SK-N-SH (cell line): ENCODE data around the gene ARHGAP5. TPM values are rescaled to one million over a fixed set of nuclear protein-coding genes. Genes with fewer than 3 reads are reported as not detected.

ENCODE experiments used
- CTCF ChIA-PET: fragments of 300-600, 350-600 bp; formaldehyde crosslinking; extraction: SDS; loops from one replicate; lab custom pipeline; 2021; lab: Yijun Ruan, JAX
- POLR2A ChIA-PET: fragments of 350-600 bp; sonication (Branson Sonifier 250); formaldehyde crosslinking; extraction: SDS; loops from one replicate; lab custom pipeline; 2020; ENCODE audit warnings: antibody characterized with exemption, inconsistent platforms; lab: Yijun Ruan, JAX
- DNase-seq: peaks from one replicate; pipeline ENCODE4 v3.0.0; 2012
- H2AFZ ChIP-seq: fragments of 200-600 bp; sonication (generic); 2 replicates; pipeline ENCODE4 v1.8.1; 2016; ENCODE audit warnings: antibody characterized with exemption, mild to moderate bottlenecking, low read depth
- H3F3A ChIP-seq: fragments of 200-600 bp; sonication (generic); replicated peaks from 2 replicates; pipeline ENCODE3; 2016; ENCODE audit warnings: antibody characterized with exemption, mild to moderate bottlenecking; ENCODE audit not compliant: insufficient read depth
- H3K27ac ChIP-seq, 2 experiments: fragments of 200-500 bp in 1 of 2; fragments of 200-600 bp in 1 of 2; sonication (Bioruptor generic) in 1 of 2; sonication (generic), shearing (Covaris generic) in 1 of 2; 2 replicates each; pipeline versions ENCODE4 v1.5.1 to v1.6.1; 2014 to 2016; ENCODE audit warnings: low read depth in 2 of 2, inconsistent platforms in 1 of 2, low read length in 1 of 2, mild to moderate bottlenecking in 1 of 2, mixed read lengths in 1 of 2
- H3K27me3 ChIP-seq: fragments of 200-600 bp; sonication (generic), shearing (Covaris generic); 2 replicates; pipeline ENCODE4 v1.6.1; 2016; ENCODE audit warnings: mixed run types; ENCODE audit not compliant: insufficient read depth
- H3K36me3 ChIP-seq, 2 experiments: fragments of 200-500 bp in 1 of 2; fragments of 200-600 bp in 1 of 2; sonication (Bioruptor generic) in 1 of 2; sonication (generic) in 1 of 2; replicated peaks in 1 of 2; 2 replicates each; pipeline versions ENCODE3 to v1.5.1; 2014 to 2016; ENCODE audit warnings: low read length in 1 of 2, mild to moderate bottlenecking in 1 of 2; ENCODE audit not compliant: insufficient read depth in 2 of 2, control insufficient read depth in 1 of 2
- H3K4me1 ChIP-seq, 2 experiments: fragments of 200-500 bp in 1 of 2; fragments of 200-600 bp in 1 of 2; sonication (Bioruptor generic) in 1 of 2; sonication (generic), shearing (Covaris generic) in 1 of 2; 2 replicates each; pipeline versions ENCODE4 v1.5.1 to v1.6.1; 2014 to 2016; ENCODE audit warnings: low read depth in 1 of 2, low read length in 1 of 2, mixed run types in 1 of 2; ENCODE audit not compliant: insufficient read depth in 2 of 2, control insufficient read depth in 1 of 2
- H3K4me2 ChIP-seq: fragments of 200-600 bp; sonication (generic), shearing (Covaris generic); 2 replicates; pipeline ENCODE4 v1.6.1; 2017; ENCODE audit warnings: mixed run types
- H3K4me3 ChIP-seq, 2 experiments: fragments of 200-500 bp in 1 of 2; fragments of 200-600 bp in 1 of 2; sonication (Bioruptor generic) in 1 of 2; sonication (generic), shearing (Covaris generic) in 1 of 2; 2 replicates each; pipeline versions ENCODE4 v1.5.1 to v1.8.1; 2014 to 2016; ENCODE audit warnings: low read depth in 2 of 2, inconsistent platforms in 1 of 2, low read length in 1 of 2, mild to moderate bottlenecking in 1 of 2, mixed read lengths in 1 of 2, moderate library complexity in 1 of 2
- H3K79me2 ChIP-seq: fragments of 200-600 bp; sonication (generic); 2 replicates; pipeline ENCODE4 v1.8.1; 2017; ENCODE audit warnings: mild to moderate bottlenecking; ENCODE audit not compliant: insufficient read depth
- H3K9ac ChIP-seq: fragments of 200-600 bp; sonication (generic); 2 replicates; pipeline ENCODE4 v1.6.1; 2017; ENCODE audit warnings: mixed run types
- H3K9me2 ChIP-seq: fragments of 200-600 bp; sonication (generic); 2 replicates; pipeline ENCODE4 v1.6.1; 2017; ENCODE audit warnings: mixed run types
- H3K9me3 ChIP-seq: fragments of 200-600 bp; sonication (generic); 2 replicates; pipeline ENCODE4 v1.6.1; 2017; ENCODE audit warnings: mixed run types, mild to moderate bottlenecking, moderate library complexity
- H4K20me1 ChIP-seq: fragments of 200-600 bp; sonication (generic); 2 replicates; pipeline ENCODE4 v1.6.1; 2017; ENCODE audit warnings: mild to moderate bottlenecking, mixed run types; ENCODE audit not compliant: insufficient read depth
- CTCF ChIP-seq: fragments of 200-600 bp; sonication (generic); IDR thresholded peaks from 2 replicates; pipeline ENCODE4 v1.6.1; 2017; ENCODE audit warnings: antibody characterized with exemption, mild to moderate bottlenecking, moderate library complexity
- ELF1 ChIP-seq: IDR thresholded peaks from 2 replicates; pipeline ENCODE4 v1.4.0; 2012
- EP300 ChIP-seq, 2 experiments: IDR thresholded peaks; 2 replicates each; pipeline versions ENCODE4 v1.4.0 to v1.6.1; 2012; ENCODE audit warnings: borderline replicate concordance in 1 of 2, low read depth in 1 of 2, low read length in 1 of 2
- EZH2phosphoT487 ChIP-seq: fragments of 200-600 bp; sonication (generic); IDR thresholded peaks from 2 replicates; pipeline ENCODE4 v1.6.1; 2017; ENCODE audit warnings: low read depth, mixed run types, mild to moderate bottlenecking, antibody characterized with exemption, moderate library complexity, borderline replicate concordance
- FOXM1 ChIP-seq: IDR thresholded peaks from 2 replicates; pipeline ENCODE4 v1.4.0; 2012; ENCODE audit warnings: low read depth, mild to moderate bottlenecking
- GABPA ChIP-seq: IDR thresholded peaks from 2 replicates; pipeline ENCODE4 v1.4.0; 2012; ENCODE audit warnings: low read depth, mild to moderate bottlenecking
- GATA2 ChIP-seq: sonication (generic); formaldehyde crosslinking; IDR thresholded peaks from 2 replicates; pipeline ENCODE4 v1.5.0; 2020; ENCODE audit warnings: mild to moderate bottlenecking, missing genetic modification reagents
- JUND ChIP-seq: IDR thresholded peaks from 2 replicates; pipeline ENCODE4 v1.4.0; 2012
- NRF1 ChIP-seq: IDR thresholded peaks from 2 replicates; pipeline ENCODE4 v1.6.1; 2012; ENCODE audit warnings: low read depth, mild to moderate bottlenecking, low read length
- POLR2AphosphoS5 ChIP-seq: IDR thresholded peaks from 2 replicates; pipeline ENCODE4 v1.6.1; 2012; ENCODE audit warnings: low read depth, low read length
- REST ChIP-seq: IDR thresholded peaks from 2 replicates; pipeline ENCODE4 v1.6.1; 2012; ENCODE audit warnings: mild to moderate bottlenecking, low read depth, low read length, moderate library complexity
- RFX5 ChIP-seq: IDR thresholded peaks from 2 replicates; pipeline ENCODE4 v1.6.1; 2012; ENCODE audit warnings: mild to moderate bottlenecking, improper control_type of control experiment, low read length
- TAF1 ChIP-seq: IDR thresholded peaks from 2 replicates; pipeline ENCODE4 v1.6.1; 2012; ENCODE audit warnings: low read depth, mild to moderate bottlenecking, low read length, moderate library complexity, borderline replicate concordance
- TCF12 ChIP-seq: IDR thresholded peaks from 2 replicates; pipeline ENCODE4 v1.4.0; 2012
- TEAD4 ChIP-seq: IDR thresholded peaks from 2 replicates; pipeline ENCODE4 v1.4.0; 2012; ENCODE audit warnings: mild to moderate bottlenecking, borderline replicate concordance; ENCODE audit not compliant: insufficient read depth
- polyA plus RNA-seq, 3 experiments: library from polyadenylated mRNA; depleted of rRNA; stranded (reverse); fragments of >200 nt; gene quantifications; 2 replicates each; pipeline ENCODE4 v1.2.3, GENCODE V29; 2012
- TF ChIP-seq, protein P1 (sequence below): fragments of 150-350 bp; IDR thresholded peaks from 2 replicates; pipeline ENCODE4 v1.6.1; 2017; ENCODE audit warnings: antibody characterized with exemption, low read length, low read depth, borderline replicate concordance

ARHGAP5 gene
- polyA plus RNA-seq, 1 of the 3 experiments (the other 2 are of a cell fraction) = 7.2 TPM

DNA sequence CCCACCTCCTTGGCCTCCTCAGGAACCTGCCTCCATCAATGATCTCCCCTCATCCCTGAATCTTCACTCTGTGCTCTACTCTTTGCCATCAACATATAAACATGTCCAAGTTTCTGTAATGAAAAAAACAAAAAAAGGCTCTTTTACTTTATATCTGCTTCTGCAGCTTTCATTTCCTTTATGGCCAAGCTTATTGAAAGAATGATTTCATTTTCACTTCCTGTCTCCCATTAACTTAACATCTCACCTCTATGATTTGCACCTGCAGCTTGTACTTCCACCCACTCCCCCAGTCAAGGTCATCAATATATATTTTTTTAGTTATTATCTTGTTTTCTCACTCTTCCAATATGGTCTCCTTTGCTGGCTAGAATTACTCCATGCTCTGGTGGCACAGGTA lies 109.1 kb downstream of the ARHGAP5 start:
- TF ChIP-seq TAF1 = no peak
- TF ChIP-seq TEAD4 = no peak
- TF ChIP-seq, protein P1, sequence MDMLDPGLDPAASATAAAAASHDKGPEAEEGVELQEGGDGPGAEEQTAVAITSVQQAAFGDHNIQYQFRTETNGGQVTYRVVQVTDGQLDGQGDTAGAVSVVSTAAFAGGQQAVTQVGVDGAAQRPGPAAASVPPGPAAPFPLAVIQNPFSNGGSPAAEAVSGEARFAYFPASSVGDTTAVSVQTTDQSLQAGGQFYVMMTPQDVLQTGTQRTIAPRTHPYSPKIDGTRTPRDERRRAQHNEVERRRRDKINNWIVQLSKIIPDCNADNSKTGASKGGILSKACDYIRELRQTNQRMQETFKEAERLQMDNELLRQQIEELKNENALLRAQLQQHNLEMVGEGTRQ = no peak
- TF ChIP-seq TCF12 = no peak
- no peak for TF ChIP-seq EP300 (IDR thresholded peaks at IDR 0.05; ENCODE audit: borderline replicate concordance in 1 of 2, low read depth in 1 of 2, low read length in 1 of 2)
- TF ChIP-seq GABPA = no peak
- TF ChIP-seq RFX5 = no peak
- no peak for TF ChIP-seq ELF1
- TF ChIP-seq POLR2AphosphoS5 = no peak
- no peak for TF ChIP-seq FOXM1
- no peak for TF ChIP-seq EZH2phosphoT487
- no peak for TF ChIP-seq NRF1
- no peak for TF ChIP-seq GATA2 (CRISPR knock-in tag)
- TF ChIP-seq JUND = no peak
- TF ChIP-seq REST = no peak
- TF ChIP-seq CTCF = no peak
- no peaks in the 10 kb centered on the region for H3F3A ChIP-seq
- H4K20me1 ChIP-seq = no peaks in the 10 kb centered on the region
- H3K79me2 ChIP-seq = no peaks in the 10 kb centered on the region
- no peaks in the 10 kb centered on the region for H3K36me3 ChIP-seq
- H3K4me1 ChIP-seq = no peaks in the 10 kb centered on the region
- H3K4me2 ChIP-seq = no peak overlapping the region
- H3K9me3 ChIP-seq = no peaks in the 10 kb centered on the region
- no peak overlapping the region for H3K9ac ChIP-seq
- DNase-seq = no peak
- H2AFZ ChIP-seq = no peak overlapping the region
- no peak overlapping the region for H3K27ac ChIP-seq
- ChIA-PET POLR2A (no interaction called here), CTCF (no interaction called here)
- no peaks in the 10 kb centered on the region for H3K9me2 ChIP-seq
- H3K27me3 ChIP-seq = no peaks in the 10 kb centered on the region
- H3K4me3 ChIP-seq = no peak overlapping the region
